LoVo (cell line): ENCODE data around the gene RFLNA.

Experiments
- DNase-seq: peaks from one replicate; pipeline ENCODE4 v3.0.0-alpha.2; 2016; ENCODE audit warnings: low spot score

RFLNA gene

GRCh38 chr12:124359671-124360581, 65.0 kb downstream of the RFLNA start:
- no peak for DNase-seq

DNA sequence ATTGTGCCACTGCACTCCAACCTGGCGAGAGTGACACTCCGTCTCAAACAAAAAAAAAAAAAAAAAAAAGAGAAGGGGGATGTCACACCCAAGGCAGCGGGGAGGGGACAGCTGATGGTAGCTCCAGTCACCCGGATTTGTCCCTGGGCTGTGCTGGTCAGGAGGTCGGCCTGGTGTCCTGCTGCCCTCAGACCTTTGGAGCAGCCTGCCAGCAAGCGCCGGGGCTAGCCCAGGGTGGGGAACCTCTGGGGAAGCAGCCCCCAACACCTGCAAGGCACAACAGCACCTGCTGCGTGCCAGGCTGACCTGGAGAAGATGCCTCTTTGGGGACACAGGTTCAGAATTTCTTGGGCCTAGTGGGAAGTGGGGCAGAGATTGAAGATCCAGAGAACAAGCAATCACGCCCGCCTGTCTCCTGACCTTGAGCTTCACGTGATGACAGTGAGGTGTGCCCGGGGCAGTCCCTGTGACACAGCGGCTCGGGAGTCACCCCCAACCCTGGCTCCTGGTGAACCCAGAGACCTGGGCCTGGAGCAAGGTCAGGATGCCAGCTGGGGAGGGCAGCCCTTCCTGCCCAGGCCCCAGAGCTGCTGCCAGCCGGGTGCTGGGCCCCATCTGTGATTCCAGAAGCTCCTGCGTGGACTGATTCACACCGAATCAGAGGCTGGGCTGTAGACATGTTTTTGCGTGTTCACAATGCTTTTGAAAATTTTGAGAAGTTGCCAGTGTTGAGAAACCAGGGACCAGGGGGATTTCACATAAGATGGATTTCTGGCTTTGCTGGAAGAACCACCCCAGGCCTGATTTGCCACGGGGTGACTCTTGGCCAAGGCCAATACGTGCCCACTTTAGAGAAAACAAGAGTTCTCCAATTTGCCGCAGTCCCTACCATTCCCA, 66.4 kb downstream of the RFLNA start:
- DNase-seq: no peak

- DNase-seq: no peak
Observed at GRCh38 chr12:124361996-124362395, 67.1 kb downstream of the RFLNA start.

GRCh38 chr12:124363353-124363965, 68.6 kb downstream of the RFLNA start:
- no peak for DNase-seq

DNA sequence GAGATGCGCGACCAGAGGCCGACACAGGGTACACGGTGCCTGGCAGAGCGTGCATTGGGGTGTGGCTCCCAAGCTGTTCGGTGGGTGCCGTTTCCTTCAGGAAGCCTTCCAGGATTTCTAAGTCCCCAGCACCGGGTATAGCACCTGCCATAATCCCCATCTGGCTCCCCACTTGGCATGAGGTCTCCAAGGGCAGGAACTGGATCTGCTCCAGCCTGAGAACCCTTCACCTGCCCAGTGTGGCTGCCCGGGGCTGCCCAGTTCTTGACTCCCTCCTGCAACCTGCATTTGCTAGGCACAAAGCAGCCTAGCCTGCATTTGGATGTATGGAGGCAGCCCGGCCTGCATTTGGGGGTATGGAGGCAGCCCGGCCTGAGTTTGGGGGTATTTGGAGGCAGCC, 69.7 kb downstream of the RFLNA start:
- no peak for DNase-seq
